GM12872 (cell line): ENCODE data around the gene TMEM258.

Source experiments
- TF ChIP-seq, protein P1 (sequence below): IDR thresholded peaks from 3 replicates; pipeline ENCODE4 v1.5.1; 2011; ENCODE audit warnings: low read depth, mild to moderate bottlenecking, low read length, moderate library complexity; ENCODE audit not compliant: insufficient read depth

The TMEM258 gene

DNA sequence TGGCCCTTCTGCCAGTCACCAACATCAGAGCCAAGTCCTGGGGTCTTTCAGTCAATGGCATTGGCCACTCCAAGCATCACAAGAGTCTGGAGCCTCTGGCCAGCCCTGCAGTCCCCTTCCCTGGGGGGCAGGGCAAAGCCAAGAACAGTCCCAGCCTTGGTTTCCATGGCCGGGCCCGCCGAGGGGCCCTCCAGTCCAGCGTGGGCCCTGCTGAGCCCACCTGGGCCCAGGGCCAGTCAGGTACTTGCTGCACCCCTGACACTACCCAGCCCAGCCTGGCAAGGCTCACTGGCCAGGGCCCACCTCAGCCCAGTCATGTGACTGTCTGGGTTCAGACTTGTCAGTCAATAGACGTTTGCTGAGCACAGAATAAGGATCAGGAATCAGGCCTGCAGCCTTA is 10.8 kb downstream of the TMEM258 start:
- TF ChIP-seq, protein P1, sequence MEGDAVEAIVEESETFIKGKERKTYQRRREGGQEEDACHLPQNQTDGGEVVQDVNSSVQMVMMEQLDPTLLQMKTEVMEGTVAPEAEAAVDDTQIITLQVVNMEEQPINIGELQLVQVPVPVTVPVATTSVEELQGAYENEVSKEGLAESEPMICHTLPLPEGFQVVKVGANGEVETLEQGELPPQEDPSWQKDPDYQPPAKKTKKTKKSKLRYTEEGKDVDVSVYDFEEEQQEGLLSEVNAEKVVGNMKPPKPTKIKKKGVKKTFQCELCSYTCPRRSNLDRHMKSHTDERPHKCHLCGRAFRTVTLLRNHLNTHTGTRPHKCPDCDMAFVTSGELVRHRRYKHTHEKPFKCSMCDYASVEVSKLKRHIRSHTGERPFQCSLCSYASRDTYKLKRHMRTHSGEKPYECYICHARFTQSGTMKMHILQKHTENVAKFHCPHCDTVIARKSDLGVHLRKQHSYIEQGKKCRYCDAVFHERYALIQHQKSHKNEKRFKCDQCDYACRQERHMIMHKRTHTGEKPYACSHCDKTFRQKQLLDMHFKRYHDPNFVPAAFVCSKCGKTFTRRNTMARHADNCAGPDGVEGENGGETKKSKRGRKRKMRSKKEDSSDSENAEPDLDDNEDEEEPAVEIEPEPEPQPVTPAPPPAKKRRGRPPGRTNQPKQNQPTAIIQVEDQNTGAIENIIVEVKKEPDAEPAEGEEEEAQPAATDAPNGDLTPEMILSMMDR = no peak

DNA sequence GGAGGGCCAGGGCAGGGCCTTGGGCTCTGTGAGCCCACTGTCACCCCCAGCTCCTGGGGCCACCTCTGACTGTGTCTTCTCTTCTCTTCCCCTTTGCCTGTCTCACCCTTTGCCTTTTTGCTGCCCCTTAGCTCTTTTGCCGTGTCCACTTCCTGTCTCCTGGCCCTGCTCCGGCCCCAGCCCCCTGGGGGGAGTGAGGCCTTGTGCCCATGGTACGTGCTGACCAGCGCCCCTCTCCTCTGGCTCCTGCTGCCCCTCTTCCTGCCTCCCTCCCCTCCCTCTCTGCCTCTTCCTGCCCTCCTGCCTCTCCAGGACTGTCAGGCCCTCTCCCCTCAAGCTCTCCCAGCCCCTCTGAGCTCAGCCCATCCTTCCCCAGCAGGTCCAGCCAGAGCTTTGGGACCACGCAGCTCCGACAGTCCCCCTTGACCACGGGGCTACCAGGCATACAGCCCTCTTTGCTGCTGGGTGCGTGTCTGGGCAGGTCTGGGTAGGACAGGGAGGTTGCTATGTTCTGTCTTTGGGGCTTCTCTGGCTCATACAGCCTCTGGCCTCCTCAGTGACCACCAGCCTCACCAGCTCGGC is 11.7 kb downstream of the TMEM258 start:
- TF ChIP-seq, protein P1 = no peak

DNA sequence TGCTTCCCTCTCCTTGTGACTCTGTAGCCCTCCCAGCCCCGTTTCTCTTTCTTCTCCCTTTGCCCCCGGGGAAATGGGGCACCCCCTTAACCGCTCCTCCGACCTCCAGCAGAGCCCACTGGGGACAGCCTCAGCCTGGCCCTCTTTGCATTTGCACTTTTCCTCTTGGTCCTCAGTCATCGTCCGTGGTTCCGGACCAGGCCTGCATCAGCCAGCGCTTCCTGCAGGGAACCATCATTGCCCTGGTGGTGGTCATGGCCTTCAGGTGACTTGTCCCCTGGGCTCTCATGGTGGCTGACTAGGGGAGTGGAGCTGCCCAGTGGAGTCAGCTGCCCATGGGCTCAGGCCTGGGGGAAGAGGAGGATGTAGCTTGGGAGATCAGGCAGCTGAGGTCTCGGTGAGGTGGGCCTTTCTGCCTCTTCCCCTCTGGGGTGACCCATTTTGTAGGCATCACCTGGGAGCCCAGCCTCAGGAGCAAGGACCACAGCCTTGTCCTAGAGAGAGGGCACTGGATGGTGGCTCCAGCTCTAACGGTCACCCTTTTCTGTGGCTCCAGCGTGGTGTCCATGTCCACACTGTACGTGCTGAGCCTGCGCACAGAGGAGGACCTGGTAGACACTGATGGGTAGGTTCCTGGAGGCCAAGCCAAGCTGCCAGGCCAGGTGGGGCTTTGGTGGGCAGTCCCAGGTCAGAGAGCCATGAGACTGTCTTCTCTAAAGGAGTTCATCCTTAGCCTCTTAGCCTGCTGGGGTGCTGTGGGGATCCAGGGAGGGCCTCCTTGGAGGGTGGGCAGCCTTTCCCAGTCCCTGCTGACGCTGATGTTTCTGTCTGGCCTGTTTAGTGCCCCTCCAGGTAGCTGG is 12.5 kb downstream of the TMEM258 start:
- TF ChIP-seq, protein P1 = no peak

DNA sequence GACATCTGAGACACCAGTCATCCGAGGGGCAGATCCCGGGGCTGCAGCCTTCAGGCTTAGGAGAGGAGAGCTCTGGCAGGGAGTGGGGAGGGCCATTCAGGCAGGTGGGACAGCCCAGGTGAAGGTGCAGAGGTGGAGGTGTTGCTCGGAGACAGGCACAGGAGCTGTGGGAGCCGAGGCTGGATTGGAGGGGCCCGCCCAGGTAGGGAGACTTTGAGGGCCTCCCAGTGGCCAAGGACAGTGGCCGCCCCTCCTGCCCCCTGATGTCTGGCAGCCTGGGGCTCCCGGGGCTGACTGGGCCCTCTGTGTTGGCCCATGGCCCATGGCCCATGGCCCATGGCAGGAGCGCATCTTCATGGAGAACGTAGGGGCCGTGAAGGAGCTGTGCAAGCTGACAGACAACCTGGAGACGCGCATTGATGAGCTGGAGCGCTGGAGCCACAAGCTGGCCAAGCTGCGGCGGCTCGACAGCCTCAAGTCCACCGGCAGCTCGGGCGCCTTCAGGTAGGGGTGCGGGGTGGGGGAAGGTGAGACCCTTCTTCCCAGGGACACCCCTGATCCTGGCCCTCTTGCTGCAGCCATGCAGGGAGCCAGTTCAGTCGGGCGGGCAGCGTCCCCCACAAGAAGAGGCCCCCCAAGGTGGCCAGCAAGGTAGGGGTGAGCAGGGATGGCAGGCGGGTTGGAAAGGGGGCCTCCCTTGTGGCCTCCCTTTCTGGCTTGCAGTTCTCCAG is 13.3 kb downstream of the TMEM258 start:
- TF ChIP-seq, protein P1 = no peak

DNA sequence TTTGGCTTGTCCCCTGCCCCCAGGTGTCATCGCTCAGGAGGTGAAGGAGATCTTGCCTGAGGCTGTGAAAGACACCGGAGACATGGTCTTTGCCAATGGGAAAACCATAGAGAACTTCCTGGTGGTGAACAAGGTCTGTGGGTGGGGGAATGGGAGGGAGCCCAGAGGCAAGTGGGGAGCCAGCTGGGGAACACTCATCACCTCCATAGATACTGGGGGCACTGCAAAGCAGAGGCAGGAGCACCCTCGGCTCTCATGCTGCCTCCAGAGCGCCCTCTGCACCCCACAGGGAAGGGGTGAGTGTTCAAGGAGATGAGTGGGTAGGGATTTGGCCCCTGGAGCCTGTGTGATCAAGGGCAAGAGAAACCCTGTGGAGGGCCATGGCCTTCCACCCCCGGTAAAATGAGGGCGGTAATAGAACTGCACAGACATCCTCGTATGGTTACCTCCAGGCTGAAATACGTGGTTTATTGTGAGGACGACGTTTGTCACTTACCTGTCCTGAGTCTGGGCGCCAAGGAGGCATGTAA is 14.0 kb downstream of the TMEM258 start:
- TF ChIP-seq, protein P1 = no peak

DNA sequence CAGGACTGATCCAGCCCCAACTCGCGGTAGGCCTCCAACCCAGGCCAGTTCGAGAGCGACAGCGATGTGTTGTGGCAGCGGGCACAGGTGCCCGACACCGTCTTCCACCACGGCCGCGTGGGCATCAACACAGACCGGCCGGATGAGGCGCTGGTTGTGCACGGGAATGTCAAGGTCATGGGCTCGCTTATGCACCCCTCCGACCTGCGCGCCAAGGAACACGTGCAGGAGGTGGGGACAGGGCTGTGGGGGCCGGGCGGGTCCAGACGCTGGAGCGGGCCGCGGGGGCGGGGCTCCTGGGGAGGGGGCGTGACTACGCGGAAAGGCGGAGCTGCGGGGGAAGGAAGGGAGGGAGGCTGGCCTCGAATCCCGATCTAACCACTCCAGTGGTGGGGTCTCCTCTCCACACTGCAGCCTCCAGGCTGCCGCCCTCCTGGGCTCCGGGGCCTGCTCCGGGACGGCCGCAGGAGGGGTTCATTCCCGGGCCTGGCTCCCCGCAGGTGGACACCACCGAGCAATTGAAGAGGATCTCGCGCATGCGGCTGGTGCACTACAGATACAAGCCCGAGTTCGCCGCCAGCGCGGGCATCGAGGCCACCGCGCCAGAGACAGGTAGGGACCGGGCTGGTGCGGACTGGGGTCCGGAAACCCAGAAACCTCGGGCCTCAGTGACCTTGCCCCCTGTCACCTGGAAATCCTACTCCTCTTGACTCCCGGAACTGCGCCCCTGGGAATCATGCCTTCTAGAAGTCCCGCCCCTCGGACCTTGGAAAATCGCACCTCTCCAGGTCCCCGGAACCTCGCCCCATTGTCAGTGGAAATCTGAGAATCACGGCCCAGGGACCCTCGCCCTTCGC is 14.9 kb downstream of the TMEM258 start:
- TF ChIP-seq, protein P1 = no peak
